HG03342 (cell line): ENCODE data around the gene BCDIN3D.
"Not testable (repeated sequence)": the region's sequence is repeated elsewhere in the genome, so short reads cannot be mapped to it uniquely, and the experiment has no call there.

Source experiments
- ATAC-seq: cut with Tn5 transposase; IDR thresholded peaks from one replicate; pipeline ENCODE4 v1.9.1; 2021; ENCODE audit warnings: mild to moderate bottlenecking, moderate library complexity; ENCODE audit not compliant: unreplicated experiment

The BCDIN3D gene

DNA sequence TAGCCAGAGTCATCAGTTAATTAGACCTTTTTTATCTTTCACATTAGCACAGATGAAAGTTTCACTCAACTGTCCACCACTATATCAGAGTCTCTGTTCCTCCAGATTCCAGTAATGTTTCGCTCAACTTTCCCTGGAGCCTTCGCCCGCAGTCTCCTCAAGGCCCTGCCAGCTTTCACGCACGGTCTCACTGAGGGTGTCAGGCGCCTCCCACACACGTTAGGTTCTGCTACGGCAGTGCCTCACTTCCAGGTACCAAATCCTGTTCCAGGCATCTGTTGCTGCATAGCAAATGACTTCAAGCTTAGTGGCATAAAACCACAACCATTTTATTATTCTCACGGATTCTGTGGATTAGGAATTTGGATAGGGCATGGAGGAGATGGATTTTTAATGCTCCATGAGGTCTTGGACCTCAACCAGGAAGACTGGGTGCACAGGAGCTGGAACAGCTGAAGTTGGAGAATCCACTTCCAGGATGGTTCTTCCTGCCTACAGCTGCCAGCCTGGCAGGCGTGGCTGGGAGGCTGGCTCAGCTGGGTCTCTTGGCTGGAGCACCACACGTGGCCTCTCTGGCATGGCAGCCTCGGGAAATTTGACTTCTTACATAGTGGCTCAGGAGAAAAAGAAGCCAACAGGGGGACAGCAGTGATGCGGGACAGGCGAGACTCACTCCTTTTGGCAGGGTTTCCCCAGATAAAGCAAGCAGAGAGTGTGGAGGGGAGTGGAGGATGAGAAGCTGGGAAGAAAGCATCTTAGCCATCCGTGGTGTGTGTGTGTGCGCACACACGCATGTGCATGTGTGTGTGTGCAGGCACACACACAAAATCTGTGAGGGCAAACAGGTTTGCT lies 21.3 kb upstream of the BCDIN3D start:
- no peak for ATAC-seq

DNA sequence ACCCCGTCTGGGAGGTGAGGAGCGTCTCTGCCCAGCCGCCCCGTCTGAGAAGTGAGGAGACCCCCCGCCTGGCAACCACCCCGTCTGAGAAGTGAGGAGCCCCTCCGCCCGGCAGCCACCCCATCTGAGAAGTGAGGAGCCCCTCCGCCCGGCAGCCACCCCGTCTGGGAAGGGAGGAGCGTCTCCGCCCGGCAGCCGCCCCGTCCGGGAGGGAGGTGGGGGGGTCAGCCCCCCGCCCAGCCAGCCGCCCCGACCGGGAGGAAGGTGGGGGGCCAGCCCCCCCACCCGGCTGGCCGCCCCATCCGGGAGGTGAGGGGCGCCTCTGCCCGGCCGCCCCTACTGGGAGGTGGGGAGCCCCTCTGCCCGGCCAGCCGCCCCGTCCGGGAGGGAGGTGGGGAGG lies 18.0 kb upstream of the BCDIN3D start:
- not testable (repeated sequence) for ATAC-seq

DNA sequence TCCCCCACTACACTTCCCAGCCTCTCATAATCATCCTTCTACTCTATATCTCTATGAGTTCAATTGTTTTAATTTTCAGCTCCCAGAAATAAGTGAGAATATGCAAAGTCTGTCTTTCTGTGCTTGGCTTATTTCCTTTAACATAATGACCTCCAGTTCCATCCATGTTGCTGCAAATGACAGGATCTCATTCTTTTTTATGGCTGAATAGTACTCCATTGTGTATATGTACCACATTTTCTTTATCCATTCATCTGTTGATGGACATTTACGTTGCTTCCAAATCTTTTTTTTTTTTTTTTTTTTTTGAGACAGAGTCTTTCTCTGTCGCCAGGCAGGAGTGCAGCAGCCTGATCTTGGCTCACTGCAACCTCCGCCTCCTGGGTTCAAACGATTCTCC lies 13.0 kb upstream of the BCDIN3D start:
- ATAC-seq, result not testable (repeated sequence)

- no peak for ATAC-seq
Observed at GRCh38 chr12:49854976-49855375, 12.1 kb upstream of the BCDIN3D start.

- ATAC-seq, result no peak
Observed at GRCh38 chr12:49853671-49854070, 10.8 kb upstream of the BCDIN3D start.

GRCh38 chr12:49847161-49847560 lies 4.3 kb upstream of the BCDIN3D start:
- ATAC-seq, result no peak

GRCh38 chr12:49846032-49846431 lies 3.1 kb upstream of the BCDIN3D start:
- no peak for ATAC-seq

DNA sequence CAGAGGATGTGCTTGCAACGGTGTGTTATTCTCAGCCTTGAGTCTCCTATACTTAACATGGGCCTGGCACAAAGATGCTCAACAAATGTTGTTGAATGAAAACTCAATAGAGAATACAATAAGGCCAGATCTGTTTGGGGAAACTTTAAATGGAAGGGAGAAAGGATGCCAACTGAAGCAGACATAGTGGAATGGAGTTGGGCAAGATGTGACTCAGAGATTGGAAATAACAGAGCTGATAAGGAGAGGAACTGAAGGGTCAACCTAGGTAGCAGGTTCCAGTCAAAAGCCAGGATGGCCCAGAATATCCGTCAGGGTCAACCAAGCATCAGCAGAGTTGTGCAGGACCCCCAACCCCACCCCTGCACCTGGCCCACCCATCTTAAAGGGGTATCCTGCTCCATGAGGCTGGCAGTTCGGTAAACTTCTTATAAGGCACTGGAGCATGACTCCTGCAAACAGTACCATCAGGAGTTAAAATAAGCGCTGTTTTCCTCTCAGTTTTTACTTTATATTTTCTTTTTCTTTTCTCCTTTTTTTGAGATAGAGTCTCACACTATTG lies 1.1 kb upstream of the BCDIN3D start:
- ATAC-seq, result no peak

GRCh38 chr12:49843411-49843810 lies 505 bp upstream of the BCDIN3D start:
- ATAC-seq, result no peak

DNA sequence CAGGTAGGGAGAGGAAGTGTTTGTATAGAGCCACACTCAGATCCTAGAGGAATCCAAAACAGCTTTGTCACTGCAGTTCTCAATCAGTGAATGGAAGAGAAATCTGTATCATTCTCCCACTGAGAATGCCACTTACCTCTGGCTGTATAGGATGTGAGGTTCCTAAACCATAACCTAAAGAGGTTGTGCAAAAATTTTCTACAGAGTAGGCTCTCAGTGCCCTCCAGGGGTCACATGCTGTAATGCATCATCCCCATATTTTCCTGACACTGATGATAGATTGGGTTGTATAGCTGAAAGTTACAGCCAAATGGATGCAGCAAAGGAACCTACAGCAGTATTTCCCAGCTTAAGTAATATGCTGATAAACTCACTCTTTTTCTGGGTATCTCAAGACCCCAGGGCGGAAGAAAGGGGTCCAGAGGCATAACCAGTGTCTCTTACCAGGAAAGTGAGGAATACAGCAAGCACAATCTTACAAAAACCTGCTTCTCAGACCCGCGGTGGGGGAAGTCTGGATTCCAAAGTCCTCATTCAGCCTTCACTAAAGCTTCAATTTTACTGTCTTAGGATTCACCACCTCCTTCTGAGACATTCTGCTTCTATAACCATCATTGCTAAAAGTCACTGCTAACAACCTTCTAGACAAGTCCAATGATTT lies 3.8 kb downstream of the BCDIN3D start:
- ATAC-seq, result no peak

- ATAC-seq, result no peak
Observed at GRCh38 chr12:49832836-49833421, 10.0 kb downstream of the BCDIN3D start.

DNA sequence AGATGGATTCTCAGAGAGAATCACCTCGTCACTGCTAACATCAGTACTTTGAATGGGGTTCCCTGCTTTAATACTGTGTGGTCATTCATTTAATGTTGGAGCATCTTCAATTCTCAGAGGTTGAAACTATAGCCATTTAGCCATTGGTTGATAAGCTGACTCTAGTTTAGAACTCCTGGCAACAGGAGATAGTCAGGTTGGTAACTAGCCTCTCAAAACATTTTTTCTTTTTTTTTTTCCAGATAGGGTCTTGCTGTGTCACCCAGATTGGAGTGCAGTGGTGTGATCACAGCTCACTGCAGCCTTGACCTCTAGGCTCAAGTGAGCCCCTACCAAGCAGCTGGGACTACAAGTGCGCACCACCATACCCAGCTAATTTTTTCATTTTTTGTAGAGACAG lies 11.2 kb downstream of the BCDIN3D start:
- no peak for ATAC-seq

DNA sequence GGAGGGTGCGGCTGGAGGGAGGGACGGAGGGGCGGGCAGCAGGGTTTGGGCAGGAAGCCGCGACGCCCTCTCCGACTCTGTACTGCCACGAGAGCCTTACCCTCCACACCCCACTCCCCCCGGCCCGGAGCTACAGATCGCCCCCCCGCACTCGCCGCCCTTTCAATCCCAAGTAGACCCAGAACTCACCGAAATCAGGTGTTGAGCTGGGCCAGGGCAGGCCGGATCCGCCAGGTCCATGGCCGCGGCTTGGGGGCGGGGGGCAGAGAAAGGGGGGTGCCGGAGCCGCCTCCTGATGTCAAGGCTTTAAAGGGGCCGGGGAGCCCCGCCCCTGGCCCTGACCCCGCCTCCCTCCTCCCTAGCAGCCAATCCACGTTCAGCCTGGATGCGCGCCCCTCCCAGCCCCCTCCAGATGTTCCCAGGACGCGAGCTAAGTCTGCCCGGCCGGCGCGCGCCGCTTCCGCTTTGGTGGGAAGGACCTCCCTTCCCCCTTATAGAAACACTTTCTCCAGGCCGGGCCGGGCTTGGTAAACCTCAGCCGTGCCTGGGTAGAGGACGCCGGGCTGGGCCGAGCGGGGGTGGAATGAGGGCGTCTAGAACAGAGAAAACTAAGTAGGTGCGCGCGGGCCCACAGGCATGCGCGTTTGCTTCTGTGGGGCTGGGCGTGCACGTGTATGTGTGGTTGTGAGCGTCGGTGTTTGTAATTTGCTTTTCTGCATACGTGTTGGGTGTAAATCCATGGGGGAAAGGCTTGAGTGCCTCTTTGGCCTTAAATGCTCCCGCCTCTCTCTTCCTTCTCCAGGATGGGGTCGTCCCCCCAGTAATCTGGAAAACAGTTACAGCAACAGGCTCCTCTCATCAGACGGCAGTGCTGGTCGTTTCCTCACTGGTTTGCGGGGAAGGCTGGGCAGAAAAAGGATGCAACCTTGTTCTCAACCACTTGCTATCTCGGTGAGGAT lies 14.5 kb downstream of the BCDIN3D start, which contains the start of gene NCKAP5L:
Gene NCKAP5L, minus strand, starts transcription at position 281 of the 959 bp plus-strand sequence. CDS start 24,369 bp downstream, outside the sequence.
- peak; percentile 90 for ATAC-seq

DNA sequence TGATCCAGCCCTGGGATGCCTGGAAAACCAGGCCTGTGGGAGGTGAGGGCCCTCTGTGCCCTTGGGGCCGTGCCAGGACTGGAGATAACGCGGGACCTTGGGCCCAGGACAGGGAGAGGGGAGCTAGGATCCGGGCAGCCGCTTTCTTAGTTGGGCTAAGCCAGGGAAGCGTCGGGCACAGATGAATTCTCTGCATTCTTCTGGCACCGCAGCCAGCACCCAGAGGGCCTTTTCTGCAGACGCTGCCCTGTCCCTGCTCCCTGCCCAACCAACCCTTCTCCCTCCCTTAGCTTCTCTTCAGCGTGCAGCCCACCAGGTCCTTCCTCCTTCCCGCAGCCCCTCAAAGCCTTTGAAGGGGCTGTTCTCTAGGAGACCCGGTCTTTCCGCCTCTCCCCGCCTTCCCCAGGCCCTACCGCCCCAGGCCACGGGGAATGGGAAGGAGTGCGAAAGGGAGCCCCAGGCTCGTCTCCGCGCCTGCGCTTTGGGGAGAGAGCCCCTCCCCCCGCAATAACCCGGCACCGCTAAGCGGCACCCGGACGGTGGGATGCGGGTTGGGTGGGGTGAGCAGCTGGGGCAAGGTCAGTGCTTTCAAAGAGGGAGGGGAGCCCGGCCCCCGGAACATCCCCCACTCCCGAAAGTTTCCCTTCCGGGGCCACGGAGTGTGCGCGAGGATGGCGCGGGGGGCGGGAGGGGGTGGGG lies 15.4 kb downstream of the BCDIN3D start:
- no peak for ATAC-seq

DNA sequence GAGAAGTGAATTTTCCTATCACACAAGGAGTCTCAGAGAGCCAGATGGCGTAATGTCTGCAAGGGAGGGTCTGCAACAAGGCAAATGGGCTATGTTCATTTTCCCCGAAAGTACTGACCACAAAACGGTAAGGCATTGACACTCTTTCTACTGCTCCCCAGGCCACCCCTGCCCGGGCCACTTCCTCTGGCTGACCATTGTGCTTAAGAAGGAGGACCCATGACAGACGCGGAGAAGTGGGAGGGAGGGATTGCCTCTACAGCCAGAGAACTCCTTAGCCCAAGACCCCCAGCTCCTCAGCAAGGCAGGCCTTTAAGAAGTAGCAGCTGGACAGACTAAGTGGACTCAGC lies 15.9 kb downstream of the BCDIN3D start:
- no peak for ATAC-seq

DNA sequence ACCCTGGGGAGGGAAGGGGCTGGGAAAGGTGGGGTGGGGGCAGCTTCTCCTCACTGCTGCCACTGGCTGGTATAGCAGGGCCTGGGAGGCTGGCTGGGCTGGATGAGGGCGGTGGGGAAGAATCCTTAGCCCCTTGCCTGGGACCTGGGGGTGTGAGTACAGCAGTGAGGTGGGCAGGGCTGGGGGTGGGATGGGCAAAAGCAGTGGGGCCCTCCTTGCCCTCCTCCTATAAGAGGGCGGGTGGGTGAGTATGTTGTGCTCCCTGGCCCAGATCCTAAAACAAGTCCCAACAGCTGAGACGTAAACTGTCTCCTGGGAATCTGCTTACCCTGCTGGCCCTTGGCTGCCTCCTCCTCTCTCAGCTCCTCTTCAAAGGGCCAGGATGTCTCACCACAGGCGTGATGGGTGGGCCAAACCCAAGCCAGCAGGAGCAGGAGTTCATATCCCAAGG lies 16.9 kb downstream of the BCDIN3D start:
- no peak for ATAC-seq

DNA sequence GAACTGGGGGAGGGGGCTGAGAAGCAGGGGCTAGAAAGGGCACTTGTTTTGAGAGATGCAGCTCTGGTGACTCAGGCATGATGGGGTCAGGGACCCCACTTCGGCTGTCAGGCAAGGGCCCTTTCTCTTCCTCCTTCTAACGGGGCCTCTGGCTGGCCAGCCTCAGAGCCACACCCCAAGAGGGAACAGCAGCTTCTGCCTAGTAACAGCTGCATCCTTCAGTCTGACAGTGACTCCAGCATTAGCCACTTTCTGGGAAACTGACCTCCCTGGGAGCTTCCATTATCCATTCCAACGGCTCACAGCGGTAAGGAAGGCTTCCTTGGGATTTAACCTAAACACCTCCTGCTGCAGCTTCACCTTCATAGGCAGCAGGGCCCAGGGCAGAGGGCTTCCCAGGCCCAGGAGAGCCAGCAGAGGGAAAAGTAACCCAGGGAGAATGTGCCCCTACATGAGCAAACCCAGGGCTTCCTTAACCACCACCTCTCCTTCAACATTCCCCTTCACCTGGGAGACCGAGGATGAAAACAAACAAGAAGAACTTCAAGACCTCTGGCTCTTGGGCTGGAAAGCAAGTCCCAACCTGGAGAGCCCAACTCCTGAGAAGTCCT lies 17.4 kb downstream of the BCDIN3D start:
- no peak for ATAC-seq

- no peak for ATAC-seq
Observed at GRCh38 chr12:49824895-49825294, 18.0 kb downstream of the BCDIN3D start.

- ATAC-seq, result no peak
Observed at GRCh38 chr12:49824416-49824815, 18.5 kb downstream of the BCDIN3D start.
